Measurements from ENCODE around the gene SLC33A1.
"Not testable (repeated sequence)": the region's sequence is repeated elsewhere in the genome, so short reads cannot be mapped to it uniquely, and the experiment has no call there.

SLC33A1 gene

GRCh38 chr3:155863072-155863784 lies 9.0 kb upstream of the SLC33A1 start:
- no peaks in the 10 kb centered on the region for H3K4me1 ChIP-seq
- H3K4me2 ChIP-seq, result no peak overlapping the region
- no peak for TF ChIP-seq Cebpa-rat (IDR thresholded peaks at IDR 0.05)
- H3K36me3 ChIP-seq, result no peaks in the 10 kb centered on the region
- H3K4me3 ChIP-seq, result no peak overlapping the region
- no peaks in the 10 kb centered on the region for H3K27me3 ChIP-seq
- no peak overlapping the region for H3K27ac ChIP-seq
- no peaks in the 10 kb centered on the region for H3K9me3 ChIP-seq
- H4K20me1 ChIP-seq, result no peaks in the 10 kb centered on the region
- no peak overlapping the region for H3K9ac ChIP-seq

DNA sequence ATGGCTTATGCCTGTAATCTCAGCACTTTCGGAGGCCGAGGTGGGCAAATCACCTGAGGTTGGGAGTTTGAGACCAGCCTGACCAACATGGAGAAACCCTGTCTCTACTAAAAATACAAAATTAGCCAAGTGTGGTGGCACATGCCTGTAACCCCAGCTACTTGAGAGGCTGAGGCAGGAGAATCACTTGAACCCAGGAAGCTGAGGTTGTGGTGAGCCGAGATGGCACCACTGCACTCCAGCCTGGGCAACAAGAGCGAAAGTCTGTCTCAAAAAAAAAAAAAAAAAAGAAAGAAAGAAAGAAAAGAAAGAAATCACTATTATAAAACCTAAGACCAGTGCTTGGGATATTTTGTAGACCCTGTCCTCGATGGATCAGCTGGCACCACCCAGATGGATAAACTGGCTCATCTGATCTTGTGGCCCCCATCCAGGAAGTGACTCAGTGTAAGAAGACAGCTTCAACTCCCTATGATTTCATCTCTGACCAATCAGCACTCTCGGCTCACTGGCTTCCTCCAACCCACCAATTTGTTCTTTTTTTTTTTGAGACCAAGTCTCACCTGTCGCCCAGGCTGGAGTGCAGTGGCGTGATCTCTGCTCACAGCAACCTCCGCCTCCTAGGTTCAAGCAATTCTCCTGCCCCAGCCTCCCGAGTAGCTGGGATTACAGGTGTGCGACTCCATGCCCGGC lies 8.2 kb upstream of the SLC33A1 start:
- not testable (repeated sequence) for H3K4me3 ChIP-seq, H3K27ac ChIP-seq, H3K27me3 ChIP-seq, H3K36me3 ChIP-seq, H3K9ac ChIP-seq, H4K20me1 ChIP-seq, H3K4me2 ChIP-seq, H3K4me1 ChIP-seq, H3K9me3 ChIP-seq

DNA sequence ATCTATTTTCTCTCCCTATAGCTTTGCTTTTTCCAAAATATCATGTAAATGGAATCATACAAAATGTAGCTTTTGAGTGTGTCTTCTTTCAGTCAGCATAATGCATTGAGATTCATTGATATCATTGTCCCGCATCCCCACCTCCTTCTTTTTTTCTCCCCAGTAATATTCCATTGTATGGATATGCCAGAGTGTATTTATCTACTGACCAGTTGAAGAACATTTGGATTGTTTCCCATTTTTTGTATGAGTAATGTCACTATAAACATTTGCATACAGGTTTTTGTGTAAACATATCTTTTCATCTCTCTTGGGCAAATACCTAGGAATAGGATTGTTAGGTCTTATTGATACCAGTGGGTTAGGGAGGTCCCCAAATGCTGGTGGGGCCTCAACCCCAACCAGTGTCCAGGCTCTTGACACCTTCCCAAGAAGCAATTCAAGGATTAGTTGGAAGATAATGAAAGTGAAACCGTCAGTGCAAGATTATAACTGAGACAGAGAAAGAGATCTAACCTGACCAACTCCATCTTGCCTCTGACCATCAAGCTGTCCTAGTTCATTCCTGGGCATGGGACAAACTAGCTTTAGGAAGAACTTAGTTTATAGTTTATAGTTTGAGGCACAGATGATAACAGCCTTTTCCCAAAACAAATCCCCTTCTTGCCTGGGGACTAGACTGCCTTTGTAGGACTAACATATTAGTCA lies 7.4 kb upstream of the SLC33A1 start:
- Histone ChIP-seq H4K20me1 (no peaks in the 10 kb centered on the region), H3K27me3 (no peaks in the 10 kb centered on the region), H3K36me3 (no peaks in the 10 kb centered on the region), H3K27ac (no peak overlapping the region), H3K9me3 (no peaks in the 10 kb centered on the region), H3K4me2 (no peak overlapping the region), H3K9ac (no peak overlapping the region), H3K4me1 (no peaks in the 10 kb centered on the region), H3K4me3 (no peak overlapping the region)
- no peak for TF ChIP-seq Cebpa-rat (IDR thresholded peaks at IDR 0.05)

DNA sequence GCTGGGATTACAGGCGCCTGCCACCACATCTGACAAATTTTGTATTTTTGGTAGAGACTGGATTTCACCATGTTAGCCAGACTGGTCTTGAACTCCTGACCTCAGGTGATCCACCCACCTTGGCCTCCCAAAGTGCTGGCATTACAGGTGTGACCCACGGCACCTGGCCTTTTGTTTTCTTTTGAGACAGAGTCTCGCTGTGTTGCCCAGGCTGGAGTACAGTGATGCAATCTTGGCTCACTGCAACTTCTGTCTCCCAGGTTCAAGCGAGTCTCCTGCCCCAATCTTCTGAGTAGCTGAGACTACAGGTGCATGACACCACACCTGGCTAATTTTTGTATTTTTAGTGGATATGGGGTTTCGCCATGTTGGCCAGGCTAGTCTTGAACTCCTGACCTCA lies 6.2 kb upstream of the SLC33A1 start:
- not testable (repeated sequence) for H3K27me3 ChIP-seq, H3K9ac ChIP-seq, H4K20me1 ChIP-seq, H3K4me1 ChIP-seq, H3K36me3 ChIP-seq, H3K4me2 ChIP-seq, H3K9me3 ChIP-seq, H3K4me3 ChIP-seq, H3K27ac ChIP-seq

- H3K4me1 ChIP-seq, result 0 out of 2 replicates have a peak, but pooled peaks cover 2% of the 10 kb centered on the region
- no peaks in the 10 kb centered on the region for H3K9me3 ChIP-seq
- H3K9ac ChIP-seq, result no peak overlapping the region
- no peaks in the 10 kb centered on the region for H3K27me3 ChIP-seq
- no peak overlapping the region for H3K4me2 ChIP-seq
- no peak overlapping the region for H3K27ac ChIP-seq
- TF ChIP-seq Cebpa-rat (IDR thresholded peaks at IDR 0.05), result no peak
- H4K20me1 ChIP-seq, result no peaks in the 10 kb centered on the region
- H3K36me3 ChIP-seq, result no peaks in the 10 kb centered on the region
- no peak overlapping the region for H3K4me3 ChIP-seq
Measured at GRCh38 chr3:155859859-155860258, 5.6 kb upstream of the SLC33A1 start.

GRCh38 chr3:155853214-155854140 lies 750 bp downstream of the SLC33A1 start:
- Histone ChIP-seq H3K4me3 (peak overlapping the region; percentile 88), H3K4me1 (peaks cover 53% of the 10 kb centered on the region), H3K27ac (peak overlapping the region; percentile 82), H3K36me3 (peaks cover 10% of the 10 kb centered on the region; the same call in 1 of the 2 replicates), H4K20me1 (peaks cover 50% of the 10 kb centered on the region), H3K27me3 (no peaks in the 10 kb centered on the region), H3K9ac (peak overlapping the region; percentile 90), H3K4me2 (peak overlapping the region; percentile 98), H3K9me3 (no peaks in the 10 kb centered on the region)
- TF ChIP-seq Cebpa-rat (IDR thresholded peaks at IDR 0.05), result no peak

DNA sequence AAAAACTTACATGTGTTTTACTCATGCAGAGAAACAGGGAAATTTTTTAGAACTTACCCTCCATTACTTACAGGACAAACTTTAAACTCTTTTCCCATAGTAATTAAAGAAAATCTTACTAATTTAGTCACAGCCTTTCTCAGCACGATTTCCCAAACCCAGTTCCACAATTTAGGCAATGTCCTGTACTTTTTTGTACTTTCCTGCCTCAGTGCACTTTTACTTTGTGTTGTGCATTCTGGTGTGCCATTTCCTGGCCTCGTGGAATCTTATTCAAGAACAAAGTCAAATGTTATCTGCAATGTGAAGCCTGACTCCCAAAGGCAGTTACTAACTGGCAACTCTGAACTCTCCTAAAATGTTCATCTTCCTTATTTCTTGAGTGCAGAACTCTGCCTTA lies 1.9 kb downstream of the SLC33A1 start:
- H3K36me3 ChIP-seq, result peaks cover 19% of the 10 kb centered on the region
- peak overlapping the region; percentile 39 for H3K27ac ChIP-seq

GRCh38 chr3:155849404-155849803 lies 4.8 kb downstream of the SLC33A1 start:
- Histone ChIP-seq H4K20me1 (peaks cover 83% of the 10 kb centered on the region), H3K4me1 (peaks cover 59% of the 10 kb centered on the region), H3K4me2 (peak overlapping the region; percentile 98), H3K36me3 (peaks cover 33% of the 10 kb centered on the region)
- not testable (repeated sequence) for H3K4me3 ChIP-seq, H3K9ac ChIP-seq, H3K27me3 ChIP-seq, H3K27ac ChIP-seq, H3K9me3 ChIP-seq

More for the DNA sequence above, 1.9 kb downstream of the SLC33A1 start:
- H3K4me2 ChIP-seq, result peak overlapping the region; percentile 98
- no peaks in the 10 kb centered on the region for H3K9me3 ChIP-seq
- H4K20me1 ChIP-seq, result peaks cover 61% of the 10 kb centered on the region
- H3K4me3 ChIP-seq, result peak overlapping the region; percentile 88
- TF ChIP-seq Cebpa-rat (IDR thresholded peaks at IDR 0.05), result no peak
- H3K9ac ChIP-seq, result peak overlapping the region; percentile 90
- H3K27me3 ChIP-seq, result no peaks in the 10 kb centered on the region
- H3K4me1 ChIP-seq, result peaks cover 58% of the 10 kb centered on the region

- no peak overlapping the region for H3K9ac ChIP-seq
- peaks cover 33% of the 10 kb centered on the region for H3K36me3 ChIP-seq
- peak overlapping the region; percentile 5; the same call in 1 of the 2 replicates for H3K4me2 ChIP-seq
- H3K27ac ChIP-seq, result no peak overlapping the region
- H3K9me3 ChIP-seq, result no peaks in the 10 kb centered on the region
- TF ChIP-seq Cebpa-rat (IDR thresholded peaks at IDR 0.05), result no peak
- H3K4me3 ChIP-seq, result no peak overlapping the region
- H3K27me3 ChIP-seq, result no peaks in the 10 kb centered on the region
- peaks cover 55% of the 10 kb centered on the region for H3K4me1 ChIP-seq
- H4K20me1 ChIP-seq, result peaks cover 87% of the 10 kb centered on the region
Measured at GRCh38 chr3:155847993-155848392, 6.2 kb downstream of the SLC33A1 start.
